ENCODE data around the gene GALNT9. TPM values are rescaled to one million over a fixed set of nuclear protein-coding genes. Genes with fewer than 3 reads are reported as not detected.
A peak's percentile ranks its signal among the peaks of the same experiment; 100 is the strongest.

GALNT9 gene
- total RNA-seq, 1 experiment from 2014 or later, result 0.36 TPM

DNA sequence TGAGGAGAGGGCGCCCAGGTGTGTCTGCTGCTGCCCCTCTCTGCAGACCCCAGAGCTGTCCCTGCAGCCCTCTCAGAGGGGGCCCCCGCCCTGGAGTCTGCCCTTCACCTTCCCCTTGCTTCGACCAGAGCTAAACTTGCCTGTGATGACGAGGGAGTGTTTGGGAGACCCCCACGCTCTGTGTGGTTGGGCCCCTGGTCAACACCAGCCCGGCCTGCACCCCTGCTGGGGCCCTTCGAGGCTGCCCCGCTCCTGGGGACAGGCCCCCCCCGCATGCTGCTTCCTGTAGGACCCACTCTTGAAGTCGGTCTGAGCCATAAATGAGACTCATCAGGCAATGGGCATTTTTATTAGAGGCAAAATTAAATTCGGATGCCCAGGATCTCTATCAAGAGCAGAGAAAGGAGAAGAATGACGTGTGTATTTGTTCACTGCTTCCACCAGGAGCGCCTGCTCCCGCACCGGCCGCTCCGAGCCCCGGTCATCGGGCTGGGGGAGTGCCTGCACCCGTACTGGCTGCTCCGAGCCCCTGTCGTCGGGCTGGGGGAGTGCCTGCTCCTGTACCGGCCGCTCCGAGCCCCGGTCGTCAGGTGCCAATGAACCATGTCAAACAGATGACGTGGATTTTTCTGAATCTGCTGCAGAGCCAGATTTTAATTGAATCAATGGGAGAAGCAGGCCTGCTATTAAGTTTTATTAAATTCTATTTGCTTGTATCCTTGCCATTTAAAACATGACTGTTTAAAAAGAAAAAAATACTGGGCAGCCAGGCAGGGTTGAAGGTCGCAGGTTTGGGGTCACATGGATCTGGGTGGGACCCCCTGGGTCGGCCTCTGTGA lies 137.5 kb downstream of the GALNT9 start:
- Histone ChIP-seq H3K27me3 (no peaks in the 10 kb centered on the region), H3K36me3 (no peaks in the 10 kb centered on the region), H3K4me1 (no peaks in the 10 kb centered on the region), H3K27ac (no peak overlapping the region), H3K9me3 (replicated peaks) (no peaks in the 10 kb centered on the region), H3K4me3 (no peak overlapping the region)
- no peak for DNase-seq

DNA sequence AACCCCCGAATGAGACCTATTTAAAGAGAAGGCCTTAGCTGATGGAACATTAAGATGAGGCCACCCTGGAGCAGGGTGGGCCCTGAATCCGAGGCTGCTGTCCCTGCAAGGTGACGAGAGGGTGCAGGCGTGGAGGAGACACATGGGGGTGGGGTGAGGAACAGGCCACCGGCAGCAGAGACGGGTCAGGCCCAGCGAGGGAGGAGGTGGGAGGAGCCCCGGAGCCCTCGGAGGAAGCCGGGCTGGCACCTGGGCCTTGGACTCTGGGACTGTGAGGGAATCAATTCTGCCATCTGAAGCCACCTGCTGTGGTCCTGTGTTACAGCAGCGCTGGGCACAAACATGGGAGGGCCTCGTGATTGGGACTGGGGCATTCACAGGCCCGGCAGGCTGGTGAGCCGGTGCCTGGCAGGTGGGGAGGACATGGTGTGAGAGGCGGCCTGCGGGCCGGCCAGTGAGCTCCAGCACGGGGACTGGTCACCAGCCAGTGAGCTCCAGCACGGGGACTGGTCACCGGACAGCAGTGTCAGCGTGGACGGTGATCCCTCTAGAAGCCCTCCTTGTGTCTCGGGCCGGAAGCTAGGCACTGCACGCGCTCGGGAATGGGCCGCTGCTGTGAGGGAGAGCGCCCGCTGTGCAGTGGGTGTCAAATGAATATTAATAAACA lies 138.4 kb downstream of the GALNT9 start:
- Histone ChIP-seq H3K4me3 (no peak overlapping the region), H3K27ac (no peak overlapping the region), H3K36me3 (no peaks in the 10 kb centered on the region), H3K27me3 (no peaks in the 10 kb centered on the region), H3K4me1 (no peaks in the 10 kb centered on the region), H3K9me3 (replicated peaks) (no peaks in the 10 kb centered on the region)
- no peak for DNase-seq

DNA sequence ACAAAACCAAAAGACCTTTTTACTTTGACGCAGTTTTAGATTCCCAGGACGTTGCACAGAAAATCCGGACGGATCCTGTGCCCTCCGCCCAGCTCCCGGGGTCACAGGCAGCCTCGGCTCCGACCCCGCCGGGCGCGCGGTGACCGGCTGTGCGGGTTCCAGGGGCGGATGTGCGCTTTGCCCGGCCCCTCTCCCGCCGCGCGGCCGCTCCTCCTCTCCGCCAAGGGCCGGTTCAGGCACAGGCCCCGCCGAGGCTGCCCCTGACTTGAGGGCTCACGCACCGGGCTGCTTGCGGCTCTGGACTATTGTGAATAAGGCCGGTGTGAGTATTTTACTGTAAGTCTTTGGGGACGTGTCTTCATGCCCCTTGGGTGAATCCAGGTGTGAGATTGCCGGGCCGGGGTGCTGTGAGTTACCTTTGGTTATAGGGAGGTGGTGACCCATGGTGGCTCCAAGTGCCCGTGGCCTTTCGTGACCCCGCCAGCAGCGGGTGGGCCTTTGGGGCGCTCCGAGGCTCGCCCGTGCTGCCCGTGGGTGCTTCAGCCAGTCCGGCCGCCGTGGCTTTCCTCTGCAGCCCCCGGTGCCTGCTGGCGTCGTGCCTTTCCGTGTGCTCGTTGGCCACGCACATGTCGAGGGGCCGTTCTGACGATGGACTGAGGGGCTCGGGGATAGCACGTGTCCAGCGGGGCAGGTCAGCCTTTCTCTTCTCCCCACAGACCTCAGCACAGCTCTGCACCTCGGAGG lies 139.2 kb downstream of the GALNT9 start:
- peak in 1 of 2 experiments; percentile 16 for DNase-seq
- peak overlapping the region; percentile 26 for H3K27ac ChIP-seq
- no peaks in the 10 kb centered on the region for H3K9me3 ChIP-seq (replicated peaks)
- no peaks in the 10 kb centered on the region for H3K4me1 ChIP-seq
- no peaks in the 10 kb centered on the region for H3K36me3 ChIP-seq
- no peaks in the 10 kb centered on the region for H3K27me3 ChIP-seq
- peak overlapping the region; percentile 62 for H3K4me3 ChIP-seq

DNA sequence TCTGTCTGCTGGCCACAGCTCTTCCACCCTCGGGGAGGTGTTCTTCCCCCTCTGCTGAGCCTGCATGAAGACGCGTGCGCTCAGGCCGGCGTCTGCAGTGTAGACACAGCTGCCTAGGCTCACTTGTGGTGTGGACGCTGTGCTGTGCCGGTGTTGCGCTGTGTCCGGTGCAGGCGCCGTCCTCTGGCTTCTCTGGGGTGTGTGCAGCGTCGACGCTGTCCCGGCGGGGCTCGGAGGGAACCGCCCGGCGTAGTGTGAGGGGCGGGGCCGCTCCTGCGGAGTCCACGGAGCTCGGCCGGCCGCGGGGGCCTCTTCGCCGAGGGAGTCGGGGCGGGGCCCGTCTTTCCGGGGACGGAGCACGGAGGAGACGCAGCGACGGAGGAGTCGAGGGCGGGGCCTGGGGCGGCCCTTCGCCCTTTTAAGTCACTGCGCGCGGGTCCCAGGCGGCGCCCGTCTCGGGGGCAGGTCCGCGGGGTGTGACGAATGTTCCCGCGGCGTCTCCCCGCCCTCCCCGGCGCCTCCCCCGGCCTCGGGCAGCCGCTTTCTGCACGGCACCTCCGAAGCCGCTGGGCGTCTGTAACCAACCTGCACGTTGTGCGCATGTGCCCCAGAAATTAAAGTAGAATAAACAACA lies 139.9 kb downstream of the GALNT9 start:
- peak; percentile 86 to 87 for DNase-seq
- Histone ChIP-seq H3K4me1 (no peaks in the 10 kb centered on the region), H3K27ac (peak overlapping the region; percentile 26), H3K36me3 (no peaks in the 10 kb centered on the region), H3K4me3 (peak overlapping the region; percentile 62), H3K9me3 (replicated peaks) (no peaks in the 10 kb centered on the region), H3K27me3 (no peaks in the 10 kb centered on the region)

DNA sequence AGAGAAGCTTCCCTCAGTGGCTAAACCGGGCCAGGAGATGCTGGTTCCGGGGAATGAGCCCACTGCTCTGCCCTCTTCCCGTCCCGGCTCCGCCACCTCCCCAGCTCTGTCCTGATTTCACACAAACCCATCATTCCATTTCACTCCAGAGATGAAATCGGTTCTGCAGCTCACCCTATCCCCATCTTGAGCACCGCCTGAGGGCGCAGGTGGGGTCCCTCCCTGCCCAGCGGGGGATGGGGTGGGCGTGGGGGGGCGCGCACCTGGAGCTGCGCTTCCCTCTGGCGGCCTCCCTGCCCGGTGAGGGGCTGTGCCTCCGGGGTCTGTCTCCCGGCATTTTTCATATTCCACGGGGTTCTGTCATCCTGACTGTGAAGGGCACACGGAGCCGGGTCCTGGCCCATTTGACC lies 140.5 kb downstream of the GALNT9 start:
- H3K9me3 ChIP-seq (replicated peaks), result no peaks in the 10 kb centered on the region
- no peak overlapping the region for H3K27ac ChIP-seq
- peak overlapping the region; percentile 62 for H3K4me3 ChIP-seq
- no peaks in the 10 kb centered on the region for H3K36me3 ChIP-seq
- H3K4me1 ChIP-seq, result no peaks in the 10 kb centered on the region
- no peak for DNase-seq
- no peaks in the 10 kb centered on the region for H3K27me3 ChIP-seq

DNA sequence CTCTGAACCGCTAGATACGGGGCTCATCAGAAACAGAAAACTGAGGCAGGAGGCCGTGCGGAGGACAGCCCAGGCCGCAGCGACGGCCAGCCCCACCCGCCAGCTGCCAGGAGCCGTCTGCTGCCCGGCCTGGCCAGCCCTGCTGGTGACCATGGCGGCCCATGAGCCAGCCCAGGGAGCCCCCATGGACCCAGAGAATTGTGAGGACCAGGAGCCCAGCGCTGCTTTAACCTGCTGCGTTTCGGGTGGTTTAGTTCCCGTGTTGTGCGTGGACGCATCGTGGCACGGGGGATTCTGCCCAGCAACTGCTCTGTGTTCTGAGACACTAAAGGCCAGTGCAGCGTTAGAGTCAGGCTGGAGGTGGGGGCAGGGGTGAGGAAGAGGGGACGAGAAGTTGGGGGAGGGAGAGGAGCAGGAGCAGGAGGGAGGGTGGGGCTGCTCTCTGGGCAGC lies 140.9 kb downstream of the GALNT9 start:
- Histone ChIP-seq H3K4me1 (no peaks in the 10 kb centered on the region), H3K4me3 (no peak overlapping the region)

DNA sequence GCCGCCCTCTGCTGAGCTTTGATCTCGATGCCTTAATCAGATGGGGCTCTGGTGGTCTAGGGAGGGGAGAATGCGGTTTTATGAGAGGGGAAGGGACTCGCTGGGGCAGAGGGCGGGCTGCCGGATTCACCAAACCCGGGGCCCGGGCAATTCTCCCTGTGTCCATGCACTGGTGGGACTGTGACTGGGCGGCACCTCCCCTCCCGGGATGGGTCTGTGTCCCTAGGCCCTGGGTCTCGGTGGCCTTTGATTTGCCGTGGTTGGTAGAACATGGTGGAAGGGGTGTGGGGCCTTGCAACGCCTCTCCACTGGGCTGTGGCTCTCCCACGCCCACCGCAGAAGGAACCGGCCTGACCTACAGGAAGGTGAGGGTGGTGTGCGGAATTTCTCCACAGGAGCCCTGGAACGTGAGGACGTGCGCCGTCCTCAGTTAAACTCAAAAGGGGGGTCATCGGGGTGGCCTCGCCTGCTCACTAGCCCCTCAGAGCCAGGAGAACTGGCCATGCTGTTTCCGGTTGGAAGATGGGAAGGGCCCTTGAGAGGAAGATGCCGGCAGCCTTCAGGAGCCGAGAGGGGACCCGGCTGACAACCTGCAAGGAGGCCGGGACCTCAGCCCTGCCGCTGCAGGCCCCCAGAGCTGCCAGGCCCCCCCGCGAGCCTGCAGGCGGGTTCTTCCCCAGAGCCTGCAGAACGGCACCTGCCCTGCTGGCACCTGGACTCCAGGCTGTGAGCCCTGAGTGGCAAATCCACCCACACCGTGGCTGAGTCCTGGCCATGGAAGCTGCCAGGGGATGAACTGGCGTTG lies 141.5 kb downstream of the GALNT9 start:
- Histone ChIP-seq H3K4me1 (no peaks in the 10 kb centered on the region), H3K9me3 (replicated peaks) (no peaks in the 10 kb centered on the region), H3K4me3 (no peak overlapping the region), H3K27me3 (no peaks in the 10 kb centered on the region), H3K36me3 (no peaks in the 10 kb centered on the region), H3K27ac (no peak overlapping the region)
- no peak for DNase-seq

More for the DNA sequence above, 140.9 kb downstream of the GALNT9 start:
- H3K27me3 ChIP-seq, result no peaks in the 10 kb centered on the region
- H3K27ac ChIP-seq, result no peak overlapping the region
- H3K36me3 ChIP-seq, result no peaks in the 10 kb centered on the region
- no peaks in the 10 kb centered on the region for H3K9me3 ChIP-seq (replicated peaks)
- no peak for DNase-seq

DNA sequence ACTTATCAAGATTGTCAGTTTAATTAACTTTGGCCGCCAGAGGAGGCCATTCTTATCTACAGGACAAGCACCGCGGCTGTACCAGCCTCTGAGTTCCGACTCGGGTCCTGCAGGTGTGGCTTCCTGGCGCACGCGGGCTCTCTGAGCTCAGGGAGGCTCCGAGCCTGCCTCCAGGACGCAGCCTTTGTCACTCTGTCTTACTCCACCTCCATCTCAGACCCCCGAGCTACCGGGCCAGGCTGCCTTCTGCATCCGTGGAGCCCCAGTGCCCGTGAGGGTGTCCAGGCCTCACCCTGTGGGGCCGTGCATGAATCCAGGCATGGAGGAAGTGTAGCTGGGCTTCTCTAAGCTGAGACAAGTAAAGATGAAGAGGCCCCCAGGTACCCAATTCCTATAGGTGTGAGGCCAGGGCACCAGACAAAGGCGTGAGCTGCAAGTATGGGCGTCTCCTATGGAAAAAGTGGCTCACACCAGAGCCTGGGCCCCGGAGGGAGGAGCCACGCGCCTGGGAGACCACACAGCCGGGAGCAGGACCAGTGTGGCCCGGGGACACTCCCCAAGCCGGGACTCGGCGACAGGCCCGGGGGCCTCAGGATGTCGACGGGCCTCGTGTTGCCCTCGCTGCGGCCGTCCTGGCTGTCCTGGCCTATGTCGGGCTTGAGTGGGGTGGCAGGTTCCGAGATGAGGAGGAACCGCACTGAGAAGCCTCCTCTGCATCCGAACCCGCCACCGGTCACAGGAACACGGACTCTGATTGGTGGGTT lies 142.3 kb downstream of the GALNT9 start:
- DNase-seq, result no peak
- Histone ChIP-seq H3K4me1 (no peaks in the 10 kb centered on the region), H3K9me3 (replicated peaks) (no peaks in the 10 kb centered on the region), H3K27ac (no peak overlapping the region), H3K27me3 (no peaks in the 10 kb centered on the region), H3K36me3 (no peaks in the 10 kb centered on the region), H3K4me3 (no peak overlapping the region)

DNA sequence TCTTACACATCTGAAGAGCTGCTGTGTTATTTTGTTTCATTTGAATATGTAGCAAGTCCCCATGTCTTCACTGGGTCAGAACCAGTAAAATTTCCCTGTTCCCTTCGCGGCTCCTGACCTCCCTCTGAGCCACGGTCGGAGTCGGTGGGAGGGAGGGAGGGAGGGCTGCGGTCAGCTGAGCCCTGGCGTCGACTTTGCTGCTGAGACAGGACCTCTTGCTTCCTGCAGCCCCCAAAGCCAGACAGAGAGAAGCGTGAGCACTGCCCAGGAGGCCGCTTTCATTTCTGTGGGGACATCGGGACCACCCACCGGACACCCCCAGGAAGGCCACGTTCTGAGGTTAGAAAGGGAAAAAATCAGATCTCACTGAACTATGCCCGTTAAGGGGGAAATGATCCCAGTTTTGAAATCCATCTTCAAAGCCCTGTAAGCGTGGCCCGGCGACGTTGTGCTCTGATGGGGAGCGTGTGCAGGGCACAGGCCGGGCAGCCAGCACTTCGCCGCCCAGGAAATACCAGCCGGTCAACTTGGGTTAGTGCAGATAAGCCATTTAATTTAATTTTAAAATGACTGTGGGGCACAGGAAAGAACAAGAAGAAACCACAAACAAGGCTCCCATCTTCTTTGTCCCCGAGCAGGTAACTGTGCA lies 143.1 kb downstream of the GALNT9 start:
- no peak for DNase-seq
- Histone ChIP-seq H3K4me1 (no peaks in the 10 kb centered on the region), H3K36me3 (no peaks in the 10 kb centered on the region), H3K9me3 (replicated peaks) (no peaks in the 10 kb centered on the region), H3K27ac (no peak overlapping the region), H3K4me3 (no peak overlapping the region), H3K27me3 (no peaks in the 10 kb centered on the region)

DNA sequence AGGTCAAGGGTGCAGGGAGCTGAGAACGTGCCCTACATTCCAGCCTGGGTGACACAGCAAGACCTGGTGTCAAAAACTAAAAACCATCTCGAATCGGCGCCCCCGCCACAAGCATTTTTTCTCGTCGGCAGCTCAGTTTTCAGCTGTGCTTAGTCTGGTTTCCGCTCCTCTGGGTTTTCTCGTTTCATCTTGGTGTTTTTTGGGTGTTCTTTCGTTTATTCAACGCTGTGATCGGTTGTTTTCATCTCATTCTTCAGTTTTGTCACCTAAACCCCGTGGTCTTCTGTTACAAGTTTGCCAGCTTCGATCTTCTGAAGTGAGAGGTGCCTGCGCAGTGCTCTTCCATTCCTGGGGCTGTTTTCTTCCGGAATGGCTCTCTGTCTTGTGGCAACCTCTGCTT lies 143.7 kb downstream of the GALNT9 start:
- Histone ChIP-seq H3K27ac (no peak overlapping the region), H3K36me3 (no peaks in the 10 kb centered on the region), H3K4me3 (no peak overlapping the region), H3K4me1 (no peaks in the 10 kb centered on the region), H3K27me3 (no peaks in the 10 kb centered on the region), H3K9me3 (replicated peaks) (no peaks in the 10 kb centered on the region)
- no peak for DNase-seq

DNA sequence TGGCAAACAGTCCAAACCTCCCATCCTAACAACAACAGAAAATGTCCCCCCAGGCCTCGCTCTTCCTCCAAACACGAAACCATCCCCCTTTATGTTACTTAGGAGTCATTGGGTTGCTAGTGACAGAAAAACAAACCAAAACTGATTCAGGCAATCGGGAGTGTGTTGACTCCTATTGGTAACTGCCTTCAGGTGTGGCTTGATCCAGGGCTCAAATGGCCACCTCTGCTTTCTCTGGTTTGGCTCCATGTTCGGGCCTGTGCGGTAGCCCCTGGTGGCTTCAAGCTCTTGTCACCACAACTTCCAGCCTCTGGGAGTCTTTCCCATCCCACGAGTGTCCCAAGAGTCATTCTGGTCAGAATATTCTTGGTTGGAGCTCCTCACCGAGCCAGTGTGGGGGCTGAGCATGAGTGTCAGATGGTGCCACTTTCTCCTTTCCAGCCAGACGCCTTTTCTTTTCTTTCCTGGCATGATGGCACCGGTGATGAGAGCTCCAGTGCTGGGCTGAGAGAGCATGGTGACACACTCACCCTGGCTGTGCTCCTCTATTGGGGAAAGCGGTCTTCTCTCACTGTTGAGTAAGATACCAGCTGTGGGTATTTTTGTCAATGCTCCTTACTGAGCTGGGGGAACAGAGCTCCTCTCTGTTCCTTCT lies 146.6 kb downstream of the GALNT9 start:
- Histone ChIP-seq H3K27ac (no peak overlapping the region), H3K36me3 (no peaks in the 10 kb centered on the region), H3K4me1 (no peaks in the 10 kb centered on the region), H3K27me3 (0 out of 2 replicates have a peak, but pooled peaks cover 3% of the 10 kb centered on the region), H3K9me3 (replicated peaks) (no peaks in the 10 kb centered on the region), H3K4me3 (no peak overlapping the region)
- no peak for DNase-seq

DNA sequence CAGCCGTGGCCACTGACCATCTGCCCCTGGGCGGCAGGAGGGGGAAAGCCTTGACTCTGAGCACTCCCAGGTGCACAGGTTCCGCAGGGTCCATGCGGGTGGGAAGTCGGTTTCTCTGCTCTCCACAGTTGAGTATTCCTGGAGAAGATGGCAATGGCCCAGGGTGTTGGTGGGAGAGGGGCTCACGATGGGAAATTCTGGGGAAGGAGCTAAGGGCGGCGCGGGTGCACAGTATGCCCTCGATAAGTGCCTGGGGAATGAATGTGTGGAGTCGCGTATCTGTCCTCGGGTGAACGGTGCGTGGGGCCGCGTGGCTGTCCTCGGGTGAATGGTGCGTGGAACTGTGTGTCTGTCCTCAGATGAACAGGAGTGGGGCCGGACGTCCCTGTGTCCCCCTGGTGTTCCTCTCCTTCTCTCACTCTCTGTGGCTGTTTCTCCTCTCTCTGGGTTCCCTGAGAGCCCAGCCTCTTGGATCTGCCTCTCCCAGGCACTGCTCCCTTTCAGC lies 147.1 kb downstream of the GALNT9 start:
- Histone ChIP-seq H3K4me3 (no peak overlapping the region), H3K36me3 (no peaks in the 10 kb centered on the region), H3K27me3 (0 out of 2 replicates have a peak, but pooled peaks cover 3% of the 10 kb centered on the region), H3K27ac (no peak overlapping the region), H3K4me1 (no peaks in the 10 kb centered on the region), H3K9me3 (replicated peaks) (no peaks in the 10 kb centered on the region)
- DNase-seq, result no peak
